NCI-H2227 (cell line): ENCODE data around the gene SEMA3F.

ENCODE experiments used
- DNase-seq: peaks from one replicate; lab custom pipeline; 2025; ENCODE audit not compliant: unreplicated experiment; lab: John Stamatoyannopoulos, UW

The SEMA3F gene

GRCh38 chr3:50154840-50155490 lies at the start of gene SEMA3F:
Gene SEMA3F, plus strand, starts transcription at chr3:50155324. Its CDS starts 4,299 bp downstream, at chr3:50159623.
- DNase-seq, result peak; percentile 80

- DNase-seq, result no peak
Measured at GRCh38 chr3:50111757-50112156, 43.4 kb upstream of the SEMA3F start.

GRCh38 chr3:50112462-50112861 lies 42.7 kb upstream of the SEMA3F start:
- no peak for DNase-seq

DNA sequence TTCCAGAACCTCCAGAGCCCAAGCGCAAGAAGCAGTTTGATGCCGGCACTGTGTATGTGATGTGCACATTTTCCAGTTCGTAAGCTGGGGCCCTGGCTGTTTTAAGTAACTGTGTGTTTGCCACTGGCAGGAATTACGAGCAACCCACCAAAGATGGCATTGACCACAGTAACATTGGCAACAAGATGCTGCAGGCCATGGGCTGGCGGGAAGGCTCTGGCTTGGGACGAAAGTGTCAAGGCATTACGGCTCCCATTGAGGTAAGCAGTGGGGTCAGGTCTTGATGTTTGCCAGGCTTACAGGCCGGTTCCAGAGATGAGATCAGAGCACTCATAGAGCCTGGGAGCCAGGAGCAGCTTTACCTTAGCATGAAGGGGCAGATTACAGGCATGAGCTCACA lies 38.0 kb upstream of the SEMA3F start:
- no peak for DNase-seq

DNA sequence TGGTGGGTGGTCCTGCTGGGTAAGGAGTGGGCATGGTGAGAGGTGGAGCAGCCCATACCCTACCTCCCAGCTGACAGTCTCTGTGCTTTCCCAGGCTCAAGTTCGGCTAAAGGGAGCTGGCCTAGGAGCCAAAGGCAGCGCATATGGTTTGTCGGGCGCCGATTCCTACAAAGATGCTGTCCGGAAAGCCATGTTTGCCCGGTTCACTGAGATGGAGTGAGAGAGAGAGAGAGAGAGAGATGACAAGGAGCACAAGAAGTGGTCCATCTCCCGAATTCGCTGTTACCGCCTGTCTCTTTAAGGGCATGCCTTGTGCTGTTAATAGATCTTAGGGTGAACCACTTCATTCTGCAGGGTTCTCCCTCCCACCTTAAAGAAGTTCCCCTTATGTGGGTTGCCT lies 36.9 kb upstream of the SEMA3F start:
- no peak for DNase-seq

DNA sequence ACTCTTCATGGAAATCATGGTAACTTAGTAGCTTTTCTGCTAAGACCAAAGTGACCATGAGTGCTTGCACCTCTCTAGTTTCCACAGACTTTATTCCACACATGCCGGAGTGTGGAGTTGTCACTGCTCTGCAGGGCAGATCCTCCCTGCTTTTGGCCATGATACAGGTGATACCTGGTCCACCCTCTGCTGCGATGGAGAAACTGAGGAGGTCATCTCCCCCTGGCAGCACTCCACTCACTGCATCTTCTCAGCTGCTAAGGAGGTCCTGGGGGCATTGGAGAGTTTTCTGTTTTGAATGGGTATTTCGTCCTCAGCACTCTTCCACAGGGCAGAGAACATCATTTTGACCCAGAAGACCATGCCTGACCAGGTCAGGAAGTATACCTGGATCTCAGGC lies 35.3 kb upstream of the SEMA3F start:
- DNase-seq, result no peak

GRCh38 chr3:50120364-50121071 lies 34.6 kb upstream of the SEMA3F start:
- no peak for DNase-seq

DNA sequence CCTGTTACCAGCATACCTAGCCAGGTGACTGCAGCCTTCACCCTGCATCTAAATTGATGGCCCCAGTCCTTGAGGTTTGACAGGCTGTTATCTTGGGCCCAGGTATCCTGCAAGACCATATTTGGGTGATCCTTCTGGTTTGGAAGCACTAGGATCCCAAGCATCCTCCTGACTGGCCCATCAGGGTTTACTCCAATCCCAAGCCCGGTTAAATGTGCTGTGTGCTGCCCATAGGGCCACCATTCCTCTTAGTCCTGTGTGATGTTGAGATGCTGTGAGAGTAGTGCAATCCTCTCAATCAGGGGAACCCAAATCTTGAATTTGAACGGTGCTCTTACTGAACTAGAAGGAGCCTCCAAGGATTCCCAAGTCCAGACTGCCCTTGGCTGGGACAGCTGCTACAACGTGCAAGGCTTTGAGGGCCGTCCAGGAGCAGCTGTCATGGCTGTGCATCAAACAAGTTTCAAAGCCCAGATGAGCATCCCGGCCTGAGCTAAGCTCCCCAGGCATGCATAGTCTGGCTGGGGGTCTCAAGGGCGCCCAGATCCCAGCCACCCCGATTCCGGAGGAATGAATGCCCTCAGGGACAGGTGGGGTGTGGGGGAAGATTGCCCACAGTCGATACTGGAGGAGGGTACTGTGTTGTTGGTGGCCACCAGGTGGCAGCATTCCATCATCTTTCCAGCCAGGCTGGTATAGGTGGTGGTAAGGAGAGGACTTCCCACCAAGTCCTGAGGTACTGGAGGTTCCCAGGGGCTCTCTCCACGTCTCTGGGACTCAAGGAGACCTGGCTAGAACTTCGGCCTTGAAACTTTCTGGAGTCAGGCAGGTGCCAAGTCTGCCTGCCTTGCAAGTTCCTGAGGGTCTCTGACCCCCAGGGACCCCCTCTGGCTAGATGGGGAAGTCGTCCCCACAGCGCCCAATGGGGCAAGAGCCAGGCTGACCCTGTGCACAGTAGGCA lies 33.8 kb upstream of the SEMA3F start:
- DNase-seq, result peak; percentile 67

DNA sequence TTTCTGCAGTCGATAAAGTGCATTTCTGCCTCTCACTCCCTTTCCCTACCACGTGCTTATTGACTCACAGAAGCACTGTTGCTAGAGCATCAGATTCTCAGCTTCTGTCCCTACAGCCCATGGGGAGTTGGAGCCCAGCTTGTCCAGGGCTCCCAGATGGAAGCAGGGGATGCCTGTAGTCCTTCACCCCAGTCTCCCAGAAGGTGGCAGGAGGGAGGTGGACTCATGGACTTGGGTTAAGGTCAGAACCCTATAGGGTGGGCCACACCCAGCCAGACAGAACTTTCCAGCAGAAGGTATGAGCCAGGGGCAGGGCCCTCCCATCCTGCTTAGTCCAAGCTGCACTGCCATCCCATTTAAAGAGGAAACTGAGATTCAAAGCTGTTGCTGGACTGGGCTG lies 33.1 kb upstream of the SEMA3F start:
- no peak for DNase-seq

DNA sequence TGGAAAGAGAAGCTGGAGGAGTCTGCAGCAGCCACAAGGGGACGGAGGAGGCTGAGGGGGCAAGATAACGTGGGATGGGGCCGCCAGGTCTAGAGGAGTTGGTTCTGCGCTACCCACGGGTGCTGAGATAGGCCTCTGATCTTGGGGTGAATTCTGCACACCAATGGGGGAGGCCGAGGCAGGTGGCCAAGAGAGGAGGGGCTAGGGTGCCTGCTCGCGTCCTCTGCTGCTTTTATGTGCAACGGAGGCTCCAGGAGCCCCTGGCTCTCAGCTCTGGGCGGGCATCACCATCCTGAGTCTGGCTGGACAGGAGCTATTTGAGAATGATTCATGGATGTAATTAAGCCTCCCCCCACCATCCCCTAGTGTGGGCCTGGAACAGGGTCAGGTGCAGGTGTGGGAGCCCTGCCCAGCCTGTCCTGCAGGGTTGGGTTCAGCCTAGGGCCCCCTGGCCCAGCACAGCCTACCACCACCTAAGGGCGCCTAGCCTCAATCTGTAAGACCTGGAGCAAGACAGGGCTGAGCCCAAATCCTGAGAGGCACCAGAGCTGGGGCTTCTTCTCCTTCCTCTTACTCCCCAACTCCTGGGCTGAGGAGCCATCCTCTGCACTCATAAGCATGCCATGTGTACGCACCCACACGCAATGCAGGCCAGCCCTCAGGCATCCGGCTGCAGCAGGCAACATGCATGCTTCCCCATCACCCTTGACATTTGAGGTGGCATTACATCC lies 32.3 kb upstream of the SEMA3F start:
- DNase-seq, result no peak

DNA sequence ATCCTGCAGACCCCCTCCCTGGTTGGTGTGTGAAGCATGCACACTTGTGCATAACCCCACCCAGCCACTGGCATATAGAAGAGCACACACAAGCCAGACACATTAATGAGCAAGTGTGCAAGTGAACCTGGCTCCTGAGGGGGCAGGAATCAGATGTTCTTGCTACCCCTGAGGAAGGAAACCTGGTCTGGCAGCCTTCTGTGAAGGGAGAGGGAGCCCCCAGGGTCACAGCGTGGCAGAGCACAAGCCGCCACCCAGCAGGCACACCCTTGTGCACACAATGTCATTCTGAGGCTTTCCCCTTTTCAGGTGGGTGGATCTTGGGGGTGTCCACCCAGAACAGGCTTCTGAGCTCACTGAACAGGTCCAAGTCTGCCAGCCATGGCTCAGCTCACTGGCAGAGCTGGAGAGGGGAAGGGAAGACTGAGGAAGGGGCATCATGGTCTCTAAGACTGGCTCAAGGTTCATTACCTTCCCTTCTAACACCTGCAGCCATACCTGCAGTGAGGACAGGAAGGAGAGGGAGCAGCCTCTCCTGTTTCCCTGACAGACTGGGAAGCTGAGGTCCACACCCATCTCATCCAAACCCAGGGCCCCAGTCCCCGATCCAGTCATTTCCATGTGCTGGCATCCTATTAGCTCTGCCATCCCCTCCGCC lies 31.6 kb upstream of the SEMA3F start:
- no peak for DNase-seq

GRCh38 chr3:50124052-50124799 lies 30.9 kb upstream of the SEMA3F start:
- no peak for DNase-seq

DNA sequence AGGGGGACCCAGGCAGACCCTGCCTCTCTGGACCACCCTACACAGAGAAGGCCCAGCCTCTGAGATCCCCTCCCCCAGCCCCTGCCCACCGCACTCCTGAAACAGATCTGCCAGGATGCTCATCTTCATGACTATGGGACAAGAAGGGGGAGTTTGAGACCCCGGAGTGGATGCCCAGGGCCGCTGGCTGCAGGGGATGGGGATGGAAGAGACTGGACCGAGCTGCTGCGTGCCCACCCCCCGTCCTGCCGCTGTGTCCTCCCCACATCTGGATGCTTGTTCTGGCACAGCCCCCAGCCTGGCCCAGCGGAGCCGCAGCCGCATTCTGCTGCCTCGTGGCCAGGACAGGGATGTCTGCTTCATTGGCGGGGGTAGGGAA lies 30.3 kb upstream of the SEMA3F start:
- DNase-seq, result no peak

DNA sequence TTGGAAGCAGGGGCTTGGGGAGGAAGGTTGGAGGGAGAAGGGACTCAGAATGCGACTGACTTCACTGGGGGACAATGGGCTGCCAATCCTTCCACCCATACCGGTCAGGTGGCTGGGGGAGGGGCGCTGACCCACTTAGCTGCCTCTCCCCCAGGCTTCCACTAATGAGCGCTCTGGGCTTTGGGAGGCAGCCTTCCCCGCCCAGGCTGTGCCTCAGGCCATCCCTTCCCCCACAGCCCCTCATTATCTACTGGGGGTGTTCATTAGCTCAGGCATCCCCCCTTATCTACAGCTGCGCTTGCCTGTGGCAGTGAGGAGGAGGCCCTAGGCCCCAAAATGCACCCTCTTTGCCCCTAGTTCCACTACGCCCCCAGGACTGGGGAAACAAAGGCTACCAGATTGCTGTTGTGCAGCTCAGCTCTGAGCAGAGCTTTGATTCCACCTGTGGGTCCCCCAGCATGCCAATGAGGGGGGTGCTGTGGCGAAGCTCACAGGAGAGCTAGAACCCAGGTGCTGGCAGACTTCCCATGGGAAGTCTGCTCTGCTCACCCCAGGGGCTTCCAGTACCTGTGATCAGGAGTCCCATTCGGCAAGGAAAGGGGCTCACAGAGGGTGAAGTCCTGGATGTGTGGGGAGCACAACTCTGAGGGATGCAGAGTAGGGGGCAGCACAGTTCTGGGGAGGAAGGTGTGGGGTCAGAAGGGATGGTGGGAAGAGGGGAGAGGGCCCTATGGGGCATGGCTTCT lies 29.4 kb upstream of the SEMA3F start:
- DNase-seq, result no peak

- no peak for DNase-seq
Measured at GRCh38 chr3:50126287-50127211, 28.6 kb upstream of the SEMA3F start.

- DNase-seq, result no peak
Measured at GRCh38 chr3:50127251-50127691, 27.9 kb upstream of the SEMA3F start.

DNA sequence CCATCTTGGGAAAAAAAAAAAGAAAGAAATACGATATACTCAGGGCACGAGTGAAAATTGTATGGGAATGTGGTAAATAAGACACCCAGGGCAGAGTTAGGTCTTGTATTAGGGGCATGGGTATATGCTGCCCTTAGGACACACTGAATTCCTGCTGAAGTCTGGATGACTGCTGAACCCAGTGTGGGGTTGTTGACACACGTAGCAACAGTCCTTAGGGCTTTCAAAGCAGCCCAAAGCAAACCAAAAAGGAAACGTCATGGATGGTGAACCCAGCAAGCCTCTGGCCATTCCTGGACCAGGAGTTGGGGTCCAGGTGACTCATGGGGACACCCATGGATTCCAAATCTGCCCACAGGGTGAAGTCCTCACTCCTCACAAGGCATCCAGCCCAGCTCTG lies 27.1 kb upstream of the SEMA3F start:
- no peak for DNase-seq

DNA sequence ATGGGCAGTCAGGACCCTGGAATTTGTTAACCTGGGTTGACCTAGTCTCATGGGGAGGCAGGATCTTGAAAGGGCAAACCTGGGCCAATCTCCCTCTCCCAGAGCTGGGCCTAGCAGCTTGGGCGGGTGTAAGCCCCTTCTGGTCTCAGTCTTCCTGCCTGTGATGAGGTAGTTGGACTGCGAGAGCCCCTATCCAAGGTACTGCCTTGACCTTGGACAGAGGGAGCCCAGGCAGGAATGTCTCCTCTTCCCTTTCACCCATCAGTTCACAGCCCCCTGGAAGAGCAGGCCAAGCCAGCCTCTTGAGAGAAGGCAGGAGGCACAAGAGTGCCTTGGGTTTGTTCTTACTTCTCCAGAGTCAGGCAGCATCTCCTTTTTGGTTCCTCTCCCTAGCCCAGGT lies 24.7 kb upstream of the SEMA3F start:
- DNase-seq, result no peak
